Urinary bladder (tissue), 4 donors: ENCODE data around the gene SLCO4C1. TPM values are rescaled to one million over a fixed set of nuclear protein-coding genes. Genes with fewer than 3 reads are reported as not detected.

Experiments
- DNase-seq: peaks from one replicate; pipeline ENCODE4 v3.0.0-alpha.2; 2015; ENCODE audit errors: extremely low spot score
- H3K27ac ChIP-seq: one replicate; pipeline ENCODE4 v1.5.1; 2013; ENCODE audit warnings: low read depth, mild to moderate bottlenecking, moderate library complexity
- H3K36me3 ChIP-seq: one replicate; pipeline ENCODE4 v1.6.1; 2013; ENCODE audit warnings: mild to moderate bottlenecking, moderate library complexity; ENCODE audit not compliant: insufficient read depth
- H3K4me1 ChIP-seq: one replicate; pipeline ENCODE4 v1.6.1; 2013; ENCODE audit warnings: mild to moderate bottlenecking, moderate library complexity; ENCODE audit not compliant: insufficient read depth
- H3K4me3 ChIP-seq: one replicate; pipeline ENCODE4 v1.5.1; 2013; ENCODE audit warnings: low read depth, low read length
- WGBS: extraction: QIAGEN DNeasy Blood & Tissue Kit; methylation state at CpG from one replicate; pipeline ENCODE4 v1.1.7; 2013; 5-methylcytosine and 5-hydroxymethylcytosine counted together
- polyA plus RNA-seq: library from polyadenylated mRNA; stranded (reverse); fragments of 200-250 nt; gene quantifications from one replicate; pipeline ENCODE4 v1.2.3, GENCODE V29; 2013
- total RNA-seq: library from RNA; depleted of rRNA; stranded (reverse); fragments of >200 nt; gene quantifications from one replicate; pipeline ENCODE4 v1.2.3, GENCODE V29; 2014
- donor health status: healthy with polysubstance abuse.
- donor health status: healthy.

SLCO4C1 gene
- total and polyA plus RNA-seq, 2 donors: 0.04 to 1.4 TPM

GRCh38 chr5:102231693-102232619 is 64.1 kb downstream of the SLCO4C1 start:
- Histone ChIP-seq H3K36me3 (no peaks in the 10 kb centered on the region), H3K27ac (no peak overlapping the region), H3K4me1 (no peaks in the 10 kb centered on the region), H3K4me3 (no peak overlapping the region)
- WGBS: 83% methylated on average over 7 of the region's 7 CpGs
- no peak for DNase-seq

DNA sequence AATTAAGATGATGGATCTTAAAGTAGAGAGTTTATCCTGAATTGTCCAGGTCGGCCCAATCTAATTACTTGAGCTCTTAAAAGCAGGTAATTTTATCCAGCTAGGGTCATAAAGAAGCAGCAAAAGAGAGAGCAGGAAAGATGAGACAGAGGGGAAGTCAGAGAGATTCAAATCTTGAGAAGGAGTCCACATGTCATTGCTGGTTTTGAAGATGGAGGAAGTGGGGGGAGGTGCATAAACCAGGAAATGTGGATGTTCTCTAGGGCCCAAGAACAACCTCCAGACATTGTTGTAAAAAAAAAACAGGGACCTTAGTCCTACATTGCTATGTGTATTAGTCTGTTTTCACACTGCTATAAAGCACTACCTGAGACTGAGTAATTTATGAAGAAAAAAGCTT is 66.4 kb downstream of the SLCO4C1 start:
- WGBS: 26% methylated on average over 1 of the region's 1 CpG
- Histone ChIP-seq H3K36me3 (no peaks in the 10 kb centered on the region), H3K4me1 (no peaks in the 10 kb centered on the region), H3K4me3 (no peak overlapping the region), H3K27ac (no peak overlapping the region)
- DNase-seq: no peak

DNA sequence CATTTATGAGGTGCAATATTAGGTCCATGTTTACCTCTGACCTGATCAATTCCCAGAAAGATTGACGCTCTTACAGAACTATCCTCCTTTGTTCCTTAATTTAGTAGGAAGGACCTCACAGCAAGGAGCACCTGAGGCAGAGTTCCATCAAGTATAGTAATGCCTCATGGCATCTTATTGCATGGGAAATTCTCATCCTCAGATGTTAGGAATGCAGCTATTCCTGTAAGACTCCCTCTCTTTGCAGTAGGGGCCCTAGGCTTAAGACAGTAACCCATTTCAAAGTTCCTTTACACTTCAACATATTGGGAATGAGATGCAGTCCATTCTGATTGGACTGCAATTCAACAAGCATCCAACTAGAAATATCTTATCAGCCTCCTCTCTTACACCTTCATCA is 69.8 kb downstream of the SLCO4C1 start:
- Histone ChIP-seq H3K4me1 (no peaks in the 10 kb centered on the region), H3K36me3 (no peaks in the 10 kb centered on the region), H3K4me3 (no peak overlapping the region), H3K27ac (no peak overlapping the region)
- DNase-seq: no peak
- 81% methylated on average over 1 of the region's 1 CpG for WGBS

- Histone ChIP-seq H3K27ac (no peak overlapping the region), H3K36me3 (no peaks in the 10 kb centered on the region), H3K4me3 (no peak overlapping the region), H3K4me1 (no peaks in the 10 kb centered on the region)
- WGBS: 82% methylated on average over 6 of the region's 6 CpGs
- no peak for DNase-seq
These were observed 72.3 kb downstream of the SLCO4C1 start for GRCh38 chr5:102223542-102224477.

- Histone ChIP-seq H3K27ac (no peak overlapping the region), H3K4me3 (no peak overlapping the region), H3K4me1 (no peaks in the 10 kb centered on the region), H3K36me3 (no peaks in the 10 kb centered on the region)
- DNase-seq: no peak
These were observed 73.3 kb downstream of the SLCO4C1 start for GRCh38 chr5:102222772-102223171.

GRCh38 chr5:102221949-102222348 is 74.1 kb downstream of the SLCO4C1 start:
- DNase-seq: no peak
- no peaks in the 10 kb centered on the region for H3K4me1 ChIP-seq
- no peaks in the 10 kb centered on the region for H3K36me3 ChIP-seq
- WGBS: 81% methylated on average over 1 of the region's 1 CpG
- no peak overlapping the region for H3K4me3 ChIP-seq
- no peak overlapping the region for H3K27ac ChIP-seq

DNA sequence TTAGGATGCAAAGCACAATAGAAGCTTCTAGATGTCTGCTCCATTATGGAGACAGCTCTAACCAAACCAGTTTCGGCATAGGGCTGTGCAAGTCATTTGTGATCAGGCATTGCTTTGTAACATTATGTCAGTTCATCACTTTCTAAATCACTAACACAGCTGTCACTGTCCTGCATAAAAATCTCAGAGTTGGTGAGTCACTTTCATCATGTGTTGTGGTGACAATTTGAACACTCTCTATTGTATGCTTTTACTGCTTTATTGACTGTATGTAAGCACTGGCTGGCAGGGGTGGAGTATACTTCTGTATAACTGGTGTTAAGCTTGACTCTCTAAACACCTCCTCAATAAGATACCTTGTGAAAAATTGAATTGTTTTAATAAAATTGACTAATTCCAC is 77.9 kb downstream of the SLCO4C1 start:
- 93% methylated on average over 1 of the region's 1 CpG for WGBS
- Histone ChIP-seq H3K4me1 (no peaks in the 10 kb centered on the region), H3K36me3 (no peaks in the 10 kb centered on the region), H3K4me3 (no peak overlapping the region), H3K27ac (no peak overlapping the region)
- DNase-seq: no peak

- Histone ChIP-seq H3K4me3 (no peak overlapping the region), H3K4me1 (no peaks in the 10 kb centered on the region), H3K27ac (no peak overlapping the region), H3K36me3 (no peaks in the 10 kb centered on the region)
- 20% methylated on average over 4 of the region's 4 CpGs for WGBS
- DNase-seq: no peak
These were observed 79.4 kb downstream of the SLCO4C1 start for GRCh38 chr5:102216678-102217077.

GRCh38 chr5:102211165-102211564 is 84.9 kb downstream of the SLCO4C1 start:
- no peak for DNase-seq
- 89% methylated on average over 1 of the region's 1 CpG for WGBS
- no peak overlapping the region for H3K27ac ChIP-seq
- H3K36me3 ChIP-seq: no peaks in the 10 kb centered on the region
- H3K4me3 ChIP-seq: no peak overlapping the region
- no peaks in the 10 kb centered on the region for H3K4me1 ChIP-seq

- 34% methylated on average over 3 of the region's 3 CpGs for WGBS
- H3K36me3 ChIP-seq: no peaks in the 10 kb centered on the region
- H3K4me1 ChIP-seq: no peaks in the 10 kb centered on the region
- DNase-seq: no peak
- H3K27ac ChIP-seq: no peak overlapping the region
- H3K4me3 ChIP-seq: no peak overlapping the region
These were observed 95.2 kb downstream of the SLCO4C1 start for GRCh38 chr5:102200861-102201260.

DNA sequence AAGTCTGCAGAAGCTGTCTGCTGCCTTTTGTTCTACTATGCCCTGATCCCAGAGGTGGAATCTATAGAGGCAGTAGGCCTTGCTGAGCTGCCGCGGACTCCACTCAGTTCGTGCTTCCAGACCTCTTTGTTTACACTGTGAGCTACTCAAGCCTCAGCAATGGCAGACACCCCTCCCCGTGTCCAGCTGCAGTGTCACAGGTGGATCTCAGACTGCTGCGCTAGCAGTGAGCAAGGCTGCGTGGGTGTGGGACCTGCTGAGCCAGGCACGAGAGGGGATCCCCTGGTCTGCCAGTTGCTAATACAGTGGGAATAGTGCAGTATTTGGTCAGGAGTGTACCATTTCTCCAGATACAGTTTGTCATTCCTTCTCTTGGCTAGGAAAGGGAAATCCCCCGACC is 99.6 kb downstream of the SLCO4C1 start:
- H3K4me1 ChIP-seq: no peaks in the 10 kb centered on the region
- H3K4me3 ChIP-seq: no peak overlapping the region
- H3K36me3 ChIP-seq: no peaks in the 10 kb centered on the region
- WGBS: 79% methylated on average over 8 of the region's 8 CpGs
- H3K27ac ChIP-seq: no peak overlapping the region
- no peak for DNase-seq
